LNCAP (cell line): ENCODE measurements around the gene LMO4.

ENCODE experiments used
- TF ChIP-seq, protein P1 (sequence below): fragments of 450-650 bp; IDR thresholded peaks from 2 replicates; pipeline ENCODE4 v1.5.1; 2017; ENCODE audit warnings: mild to moderate bottlenecking

The LMO4 gene

DNA sequence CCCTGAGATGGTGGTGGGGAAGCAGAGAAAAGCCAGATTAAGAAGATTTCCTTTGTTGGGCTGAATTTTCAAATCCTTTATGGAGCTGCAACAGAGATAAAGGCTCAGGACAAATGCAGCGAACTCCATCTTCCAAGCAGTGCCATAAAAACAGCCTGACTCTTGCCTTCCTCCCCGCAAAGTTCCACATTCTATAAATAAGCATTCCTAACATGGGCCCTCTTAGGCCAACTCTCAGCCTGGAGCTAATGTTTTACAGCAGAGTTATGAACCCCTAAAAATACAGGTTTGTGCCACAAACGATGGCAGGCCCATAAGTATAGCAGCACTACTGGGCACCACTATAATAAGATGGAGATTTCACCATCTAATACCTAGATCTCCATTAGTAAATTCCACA lies 27.2 kb downstream of the LMO4 start:
- TF ChIP-seq, protein P1, sequence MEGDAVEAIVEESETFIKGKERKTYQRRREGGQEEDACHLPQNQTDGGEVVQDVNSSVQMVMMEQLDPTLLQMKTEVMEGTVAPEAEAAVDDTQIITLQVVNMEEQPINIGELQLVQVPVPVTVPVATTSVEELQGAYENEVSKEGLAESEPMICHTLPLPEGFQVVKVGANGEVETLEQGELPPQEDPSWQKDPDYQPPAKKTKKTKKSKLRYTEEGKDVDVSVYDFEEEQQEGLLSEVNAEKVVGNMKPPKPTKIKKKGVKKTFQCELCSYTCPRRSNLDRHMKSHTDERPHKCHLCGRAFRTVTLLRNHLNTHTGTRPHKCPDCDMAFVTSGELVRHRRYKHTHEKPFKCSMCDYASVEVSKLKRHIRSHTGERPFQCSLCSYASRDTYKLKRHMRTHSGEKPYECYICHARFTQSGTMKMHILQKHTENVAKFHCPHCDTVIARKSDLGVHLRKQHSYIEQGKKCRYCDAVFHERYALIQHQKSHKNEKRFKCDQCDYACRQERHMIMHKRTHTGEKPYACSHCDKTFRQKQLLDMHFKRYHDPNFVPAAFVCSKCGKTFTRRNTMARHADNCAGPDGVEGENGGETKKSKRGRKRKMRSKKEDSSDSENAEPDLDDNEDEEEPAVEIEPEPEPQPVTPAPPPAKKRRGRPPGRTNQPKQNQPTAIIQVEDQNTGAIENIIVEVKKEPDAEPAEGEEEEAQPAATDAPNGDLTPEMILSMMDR, result no peak

DNA sequence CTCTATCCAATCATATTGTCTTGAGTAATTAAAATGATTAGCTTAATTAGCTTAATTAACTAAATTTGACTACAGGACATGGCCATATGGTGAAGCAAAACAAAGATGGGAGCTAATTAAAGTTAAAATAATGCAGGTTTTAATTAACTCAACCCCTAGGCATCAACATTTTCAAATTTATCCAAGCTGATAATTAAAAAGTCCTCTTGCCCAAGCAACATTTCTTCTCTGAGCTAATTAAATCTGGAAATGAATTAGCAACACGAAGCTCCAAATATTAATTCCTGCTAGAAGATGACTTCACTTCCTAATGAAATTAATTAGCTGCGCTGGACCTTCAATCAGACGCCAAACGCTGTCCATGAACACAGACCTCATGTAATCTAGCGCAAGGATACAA lies 27.9 kb downstream of the LMO4 start:
- TF ChIP-seq, protein P1, result no peak

DNA sequence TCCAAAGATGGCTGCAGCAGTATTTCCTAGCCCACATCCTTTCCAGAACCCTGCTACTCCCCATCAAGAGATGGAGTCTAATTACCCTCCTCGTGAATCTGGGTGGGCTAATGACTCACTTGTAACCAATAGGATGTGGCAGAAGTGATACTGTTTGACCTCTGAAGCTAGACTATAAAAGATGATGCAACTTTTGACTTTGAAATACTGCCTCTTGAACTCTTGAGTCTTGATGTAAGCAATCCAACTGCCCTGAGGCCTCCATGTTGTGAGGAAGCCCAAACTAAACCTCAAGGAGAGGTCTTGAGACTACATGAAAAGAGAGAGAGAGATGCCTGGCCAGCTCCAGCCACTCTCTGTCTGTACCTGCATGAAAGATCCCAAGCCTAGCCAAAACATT lies 29.5 kb downstream of the LMO4 start:
- TF ChIP-seq, protein P1, result no peak

DNA sequence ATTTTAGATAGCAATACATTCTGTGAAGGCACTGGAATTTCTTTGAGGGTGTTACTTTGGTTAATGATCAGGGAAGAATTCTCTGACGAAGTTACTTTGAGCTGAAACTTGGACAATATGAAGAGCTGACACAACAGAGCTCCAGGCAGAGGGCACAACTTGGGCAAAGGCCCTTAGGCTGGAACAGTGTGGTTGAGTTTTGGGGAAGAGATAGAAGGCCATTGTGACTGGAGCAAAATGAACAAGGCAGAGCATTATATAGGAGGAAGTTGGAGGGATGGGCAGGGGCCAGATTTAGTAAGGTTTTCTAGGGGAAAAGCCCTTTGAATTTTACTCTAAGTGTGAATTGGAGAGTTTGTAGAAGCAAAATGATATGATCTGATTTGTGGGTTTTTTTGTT lies 30.9 kb downstream of the LMO4 start:
- TF ChIP-seq, protein P1, result no peak

DNA sequence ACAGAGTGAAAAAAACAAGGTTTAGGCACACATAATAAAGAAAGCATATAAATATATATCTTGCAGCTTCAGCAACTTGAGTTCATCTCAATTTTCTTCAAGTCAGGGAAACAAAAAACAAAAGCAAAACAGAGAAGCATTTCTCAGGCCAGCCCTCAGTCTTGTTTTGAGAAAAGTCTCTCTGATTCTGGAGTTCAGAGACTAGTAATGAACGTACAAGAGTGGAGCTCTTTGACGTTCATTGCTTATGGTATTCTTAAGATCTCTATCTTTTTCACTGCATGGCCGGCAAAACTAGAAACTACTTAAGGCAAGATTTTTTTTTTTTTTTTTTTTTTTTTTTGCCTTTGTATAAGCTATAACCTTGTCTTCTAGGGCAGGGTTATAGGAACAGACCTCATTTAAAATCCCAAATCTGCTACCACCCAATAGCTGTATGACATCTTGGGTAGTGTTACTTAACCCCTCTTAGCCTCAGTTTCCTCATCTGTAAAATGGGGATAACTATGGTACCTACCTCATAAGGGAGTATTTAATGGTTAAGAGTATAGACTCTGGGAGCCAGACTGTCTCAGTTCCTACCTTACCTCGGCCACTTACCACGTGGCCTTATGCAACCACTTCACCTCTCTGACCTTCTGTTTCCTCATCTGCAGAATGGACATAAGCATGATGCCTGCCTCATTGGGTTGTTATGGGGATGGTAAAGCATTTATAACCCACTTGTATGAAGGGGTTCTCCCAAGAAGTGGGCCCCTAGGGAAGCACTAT lies 33.6 kb downstream of the LMO4 start:
- TF ChIP-seq, protein P1, result no peak

DNA sequence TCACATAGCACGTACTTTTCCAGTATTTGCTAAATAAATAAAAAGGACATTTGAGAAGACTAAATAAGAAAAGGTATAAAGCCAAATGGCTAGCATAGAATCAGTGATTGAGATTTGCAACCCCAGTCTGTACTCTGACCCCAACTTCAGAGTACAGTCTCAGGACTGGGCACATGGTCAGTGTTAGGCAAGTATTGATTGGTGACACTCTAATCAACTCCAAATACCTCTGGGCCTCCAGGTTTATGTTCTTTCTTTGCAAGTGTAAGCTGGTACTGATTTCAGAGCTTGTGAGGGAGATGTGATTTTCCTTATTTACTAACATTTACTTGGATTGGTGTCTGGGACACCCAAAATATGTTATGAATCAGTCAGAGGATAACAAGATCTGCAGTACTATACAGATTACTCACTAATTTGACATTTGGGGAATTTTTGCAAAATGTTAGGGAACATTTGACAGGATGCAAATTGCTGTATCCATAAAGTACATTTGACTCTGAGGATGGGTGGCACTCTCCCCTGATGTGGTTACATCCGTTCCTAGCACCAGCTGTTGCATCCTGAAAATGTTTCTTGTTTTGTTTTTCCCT lies 34.2 kb downstream of the LMO4 start:
- TF ChIP-seq, protein P1, result no peak

DNA sequence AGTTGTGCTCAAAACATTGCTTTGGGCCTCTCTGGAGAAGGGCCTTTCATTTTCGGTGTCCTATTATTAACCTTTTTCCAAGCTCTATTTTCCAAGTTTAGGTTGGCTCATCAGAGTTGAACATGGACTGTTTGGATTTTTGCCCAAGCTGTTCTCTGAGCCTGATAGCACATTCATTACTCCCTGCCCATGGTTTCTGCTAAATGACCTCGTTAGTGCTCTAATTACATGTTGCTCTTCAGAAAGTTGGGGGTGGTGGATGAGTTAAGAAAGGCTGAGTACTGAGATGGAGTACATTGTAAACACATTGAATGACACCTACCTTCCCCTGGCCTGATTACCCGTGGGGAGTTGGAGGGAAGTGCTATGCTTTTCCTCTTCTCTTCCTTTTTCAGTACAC lies 38.9 kb downstream of the LMO4 start:
- TF ChIP-seq, protein P1, result no peak
